ENCODE data around the gene PMPCA. TPM values are rescaled to one million over a fixed set of nuclear protein-coding genes. Genes with fewer than 3 reads are reported as not detected.

PMPCA gene
- total and polyA plus RNA-seq, 11 donors = 61.5 to 81.8 (median 73.6) TPM

DNA sequence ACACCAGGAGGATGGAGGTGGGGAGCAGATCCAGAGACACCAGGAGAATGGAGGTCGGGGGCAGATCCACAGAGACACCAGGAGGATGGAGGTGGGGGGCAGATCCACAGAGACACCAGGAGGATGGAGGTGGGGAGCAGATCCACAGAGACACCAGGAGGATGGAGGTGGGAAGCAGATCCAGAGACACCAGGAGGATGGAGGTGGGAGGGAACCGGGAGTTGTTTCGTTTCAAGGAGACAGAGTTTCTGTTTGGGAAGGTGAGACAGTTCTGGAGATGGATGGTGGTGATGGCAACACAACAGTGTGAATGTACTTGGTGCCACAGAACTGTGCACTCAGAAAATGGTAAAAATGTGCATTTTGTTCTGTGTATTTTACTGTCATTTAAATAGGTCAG is 38.2 kb downstream of the PMPCA start:
- no peak for DNase-seq
- peaks cover 8 to 96% (median 92%) of the 10 kb centered on the region in 9 donors for H3K36me3 ChIP-seq

DNA sequence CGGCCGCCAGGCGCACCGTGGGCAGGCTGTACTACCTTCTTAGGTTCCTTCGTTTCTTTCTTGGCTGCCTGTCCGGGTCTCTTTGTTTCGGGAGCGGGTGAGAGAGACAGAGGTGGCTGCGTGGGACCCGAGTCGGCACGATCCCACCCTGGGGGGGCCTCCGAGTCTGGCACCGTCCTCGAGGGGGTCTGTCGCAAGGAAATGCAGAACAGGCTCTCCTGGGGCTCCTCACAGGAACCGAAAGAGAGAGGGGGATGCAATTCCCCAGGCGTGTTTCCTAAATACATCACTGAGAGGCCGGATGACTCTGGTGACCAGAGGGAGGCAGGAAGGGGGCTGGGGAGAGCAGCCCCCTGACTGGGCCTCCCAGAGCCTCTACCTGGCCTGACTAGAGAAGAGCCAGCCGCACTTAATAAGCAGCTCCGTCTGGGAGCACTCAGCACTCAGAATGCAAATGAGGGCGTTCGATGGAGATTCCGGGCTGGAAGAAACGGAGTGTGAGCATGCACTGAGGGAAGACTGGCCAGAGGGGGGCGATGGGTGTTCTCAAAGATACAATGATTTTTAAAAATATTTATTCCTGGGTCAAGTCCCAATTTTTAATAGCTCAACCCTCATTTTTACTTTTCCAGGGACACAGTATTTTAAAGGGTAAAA is 40.9 kb downstream of the PMPCA start:
- Histone ChIP-seq H3K4me1 (peaks cover 0 to 4% (median 0%) of the 10 kb centered on the region in 12 donors), H3K4me3 (no peak overlapping the region), H3K27me3 (no peaks in the 10 kb centered on the region), H3K36me3 (peaks cover 8 to 96% (median 92%) of the 10 kb centered on the region in 9 donors), H3K27ac (no peak overlapping the region), H3K9me3 (no peaks in the 10 kb centered on the region)
- ATAC-seq (no peak), DNase-seq (no peak)
- intact Hi-C loops (cut with DNase I) = no loop called here
- TF ChIP-seq CTCF (IDR thresholded peaks at IDR 0.05) (no peak), POLR2A (IDR thresholded peaks at IDR 0.05) (no peak)
- WGBS, 4 donors = 86 to 91% (median 88%) methylated on average over 19 to 26 of the region's 26 CpGs

More for the DNA sequence above, 38.2 kb downstream of the PMPCA start:
- no peak for ATAC-seq
- no peak overlapping the region for H3K27ac ChIP-seq
- H3K9me3 ChIP-seq = no peaks in the 10 kb centered on the region
- no peak overlapping the region for H3K4me3 ChIP-seq
- intact Hi-C loops (cut with DNase I) = no loop called here
- H3K27me3 ChIP-seq = no peaks in the 10 kb centered on the region
- peaks cover 0 to 4% (median 0%) of the 10 kb centered on the region in 12 donors for H3K4me1 ChIP-seq
- TF ChIP-seq POLR2A (IDR thresholded peaks at IDR 0.05) (no peak), CTCF (IDR thresholded peaks at IDR 0.05) (no peak)
- WGBS, 4 donors = 89 to 93% (median 90%) methylated on average over 3 of the region's 3 CpGs

- Histone ChIP-seq H3K4me1 (peaks cover 0 to 4% (median 0%) of the 10 kb centered on the region in 12 donors), H3K27ac (no peak overlapping the region), H3K36me3 (peaks cover 4 to 98% (median 92%) of the 10 kb centered on the region in 9 donors), H3K9me3 (no peaks in the 10 kb centered on the region), H3K4me3 (no peak overlapping the region), H3K27me3 (no peaks in the 10 kb centered on the region)
- no peak for DNase-seq
- ATAC-seq = no peak
- 91 to 94% (median 93%) methylated on average over 11 of the region's 11 CpGs for WGBS, 4 donors
- TF ChIP-seq CTCF (IDR thresholded peaks at IDR 0.05) (no peak), POLR2A (IDR thresholded peaks at IDR 0.05) (no peak)
- intact Hi-C loops (cut with DNase I) = no loop called here
Observed at GRCh38 chr9:136453326-136453725, 42.9 kb downstream of the PMPCA start.

GRCh38 chr9:136454026-136454796 is 43.8 kb downstream of the PMPCA start:
- Histone ChIP-seq H3K4me1 (peaks cover 0 to 4% (median 0%) of the 10 kb centered on the region in 12 donors), H3K27me3 (no peaks in the 10 kb centered on the region), H3K27ac (no peak overlapping the region), H3K9me3 (no peaks in the 10 kb centered on the region), H3K4me3 (no peak overlapping the region), H3K36me3 (peaks cover 2 to 100% (median 92%) of the 10 kb centered on the region in 9 donors)
- intact Hi-C loops (cut with DNase I) = no loop called here
- no peak for DNase-seq
- TF ChIP-seq CTCF (IDR thresholded peaks at IDR 0.05) = no peak
- no peak for TF ChIP-seq POLR2A (IDR thresholded peaks at IDR 0.05)
- peak in 1 of 4 donors; percentile 9 for ATAC-seq
- WGBS, 4 donors = 90 to 93% (median 91%) methylated on average over 17 to 25 of the region's 25 CpGs
